Astrocyte of the cerebellum (primary cell): ENCODE measurements around the gene AKAP8.

ENCODE experiments used
- DNase-seq: peaks from one replicate; pipeline ENCODE4 v3.0.0-alpha.2; 2011; ENCODE audit warnings: low read depth
- H3K4me3 ChIP-seq: 2 replicates; pipeline ENCODE4 v1.5.1; 2011; ENCODE audit warnings: mild to moderate bottlenecking, low read depth, low read length, moderate library complexity
- CTCF ChIP-seq: IDR thresholded peaks from 2 replicates; pipeline ENCODE4 v1.5.1; 2012; ENCODE audit warnings: low read length, low read depth, moderate library complexity, mild to moderate bottlenecking; ENCODE audit errors: missing control alignments
- in situ Hi-C: cut with HindIII; loops from 2 replicates; pipeline ENCODE4 v1.10.0; 2017; ENCODE audit warnings: low sequenced_read_pairs

AKAP8 gene

DNA sequence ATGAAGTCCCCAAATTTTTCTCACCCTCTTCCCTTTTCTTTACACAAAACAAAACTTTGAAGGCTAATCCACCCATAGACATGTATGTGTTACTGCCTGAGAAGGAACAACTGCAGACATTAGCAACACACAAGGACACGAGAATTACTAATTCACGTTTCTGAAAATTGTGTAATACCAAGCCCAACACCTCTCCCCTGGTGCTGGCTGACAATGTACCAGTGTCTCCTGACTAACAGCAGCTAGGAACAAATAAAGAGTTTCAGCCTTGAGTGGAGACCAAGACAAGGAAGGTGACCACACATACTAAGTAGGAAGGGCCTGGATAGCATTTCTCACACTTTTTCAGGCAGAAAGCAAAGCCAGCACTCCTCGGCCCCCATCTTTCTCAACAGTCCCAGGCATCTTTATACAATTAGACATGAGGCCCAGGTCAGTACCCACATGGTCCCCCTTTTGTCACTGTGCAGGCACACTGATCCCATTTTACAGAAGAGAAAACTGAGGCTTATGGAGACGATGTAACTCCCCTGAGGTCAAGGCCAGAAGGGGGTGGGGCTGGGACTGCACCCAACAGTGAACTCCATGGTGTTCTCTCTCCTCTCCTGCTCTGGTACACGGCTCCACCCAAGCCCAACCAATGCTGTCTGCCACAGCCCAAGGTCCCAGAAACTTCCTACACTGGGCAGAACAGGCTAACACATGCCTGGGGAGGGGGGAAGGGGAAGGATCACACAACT is 55.9 kb downstream of the AKAP8 start:
- DNase-seq = no peak
- in situ Hi-C loops = no loop called here
- no peak overlapping the region for H3K4me3 ChIP-seq
- no peak for TF ChIP-seq CTCF

DNA sequence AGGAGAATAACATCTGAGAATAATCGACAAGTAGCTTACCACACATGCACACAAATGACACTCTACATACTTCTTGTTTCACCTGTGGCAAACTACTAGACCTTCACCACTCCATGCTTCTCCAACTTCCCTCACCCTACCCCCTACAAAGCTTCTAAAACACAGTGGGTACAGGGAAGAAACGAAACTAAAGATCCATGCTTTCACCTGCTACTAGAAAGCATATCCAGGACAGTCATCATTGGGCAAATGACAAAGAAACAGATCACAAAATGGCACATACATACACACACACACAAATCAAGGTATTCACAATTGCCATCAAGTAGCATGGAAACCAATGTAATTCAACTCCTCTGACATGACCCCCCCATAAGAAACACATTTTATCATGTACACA is 57.8 kb downstream of the AKAP8 start:
- DNase-seq = no peak
- H3K4me3 ChIP-seq = no peak overlapping the region
- no peak for TF ChIP-seq CTCF
- in situ Hi-C loops = no loop called here

DNA sequence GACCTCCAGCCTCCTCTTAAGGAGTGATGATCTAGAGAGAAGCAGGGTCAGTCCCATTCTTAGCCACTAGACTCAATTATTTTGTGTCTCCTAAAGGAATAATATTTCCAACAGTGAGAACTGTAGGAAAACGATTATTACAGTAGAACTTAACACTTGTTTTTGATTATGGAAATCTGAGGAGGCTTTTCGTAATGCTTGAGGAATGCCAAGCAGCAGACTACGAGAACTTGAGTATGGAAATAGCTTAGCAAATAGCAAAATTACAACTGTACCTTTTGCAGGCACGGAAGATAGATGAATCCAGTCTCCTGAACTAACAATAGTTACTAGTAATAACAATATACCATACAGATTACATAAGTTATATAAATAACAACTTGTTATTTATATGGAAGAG is 59.5 kb downstream of the AKAP8 start:
- no peak for TF ChIP-seq CTCF
- in situ Hi-C loops = no loop called here
- DNase-seq = no peak
- no peak overlapping the region for H3K4me3 ChIP-seq

DNA sequence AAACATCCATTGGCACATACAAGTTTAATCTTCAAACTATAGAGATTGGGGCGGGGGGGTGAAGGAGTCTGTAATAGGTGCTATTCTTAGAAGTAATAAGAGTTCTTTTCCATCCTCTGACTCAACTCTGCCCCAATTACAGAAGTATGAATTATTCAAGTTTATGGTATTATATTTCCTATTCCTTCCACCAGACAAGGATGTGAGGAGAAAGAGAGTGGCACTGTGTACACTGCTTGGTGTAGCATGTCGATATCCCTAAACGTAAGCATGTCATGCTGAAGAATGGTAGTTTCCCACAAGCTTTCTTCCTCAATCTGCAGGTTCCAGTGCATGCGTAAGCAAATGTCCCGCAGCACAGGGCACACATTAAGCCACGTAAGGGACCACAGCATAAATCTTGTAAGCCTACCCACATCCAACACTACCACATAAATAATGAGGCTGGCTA is 61.3 kb downstream of the AKAP8 start:
- in situ Hi-C loops = no loop called here
- H3K4me3 ChIP-seq = no peak overlapping the region
- no peak for DNase-seq
- TF ChIP-seq CTCF = no peak

GRCh38 chr19:15317392-15318071 is 62.1 kb downstream of the AKAP8 start:
- no peak for TF ChIP-seq CTCF
- in situ Hi-C loops = no loop called here
- no peak overlapping the region for H3K4me3 ChIP-seq
- no peak for DNase-seq

DNA sequence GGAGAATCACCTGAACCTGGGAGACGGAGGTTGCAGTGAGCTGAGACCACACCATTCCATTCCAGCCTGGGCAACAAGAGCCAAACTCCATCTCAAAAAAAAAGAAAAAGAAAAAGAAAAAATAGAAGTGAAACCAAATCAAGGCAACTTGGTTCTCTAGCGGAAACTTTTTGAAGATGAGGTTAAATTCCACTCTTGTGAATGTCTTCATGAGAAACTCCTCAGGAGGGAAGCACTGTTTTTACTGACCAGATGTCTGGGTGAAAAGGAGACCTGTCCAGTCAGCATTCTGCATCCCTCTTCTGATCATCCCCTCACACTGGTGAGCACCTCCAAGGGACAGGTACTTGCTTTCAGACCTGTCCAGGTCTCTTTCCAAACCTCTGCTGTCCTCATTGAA is 63.1 kb downstream of the AKAP8 start:
- H3K4me3 ChIP-seq = no peak overlapping the region
- in situ Hi-C loops = no loop called here
- TF ChIP-seq CTCF = no peak
- no peak for DNase-seq
